Amniotic epithelial cell (primary cell): ENCODE data around the gene ZNF346.
"Not testable (repeated sequence)": the region's sequence is repeated elsewhere in the genome, so short reads cannot be mapped to it uniquely, and the experiment has no call there.

Experiments used
- DNase-seq: peaks from one replicate; pipeline ENCODE4 v3.0.0-alpha.2; 2010; ENCODE audit warnings: low read depth

Gene ZNF346

GRCh38 chr5:177022386-177023302 lies at the start of gene ZNF346:
ZNF346 (plus strand) TSS chr5:177022696; CDS start chr5:177022739, 43 bp downstream.
- peak; percentile 87 for DNase-seq

GRCh38 chr5:176979669-176980068 lies 42.8 kb upstream of the ZNF346 start:
- DNase-seq = no peak

GRCh38 chr5:176980818-176981217 lies 41.7 kb upstream of the ZNF346 start:
- DNase-seq = peak; percentile 68

GRCh38 chr5:176983112-176983511 lies 39.4 kb upstream of the ZNF346 start:
- not testable (repeated sequence) for DNase-seq

GRCh38 chr5:176983593-176983992 lies 38.9 kb upstream of the ZNF346 start:
- not testable (repeated sequence) for DNase-seq

- DNase-seq = not testable (repeated sequence)
Observed at GRCh38 chr5:176984176-176984575, 38.3 kb upstream of the ZNF346 start.

- DNase-seq = no peak
Observed at GRCh38 chr5:176985516-176985915, 37.0 kb upstream of the ZNF346 start.

- DNase-seq = no peak
Observed at GRCh38 chr5:176986280-176986679, 36.2 kb upstream of the ZNF346 start.

GRCh38 chr5:176987583-176987982 lies 34.9 kb upstream of the ZNF346 start:
- no peak for DNase-seq

GRCh38 chr5:176993081-176993480 lies 29.4 kb upstream of the ZNF346 start:
- DNase-seq = peak; percentile 81

GRCh38 chr5:176994460-176995121 lies 27.9 kb upstream of the ZNF346 start:
- DNase-seq = peak; percentile 100

GRCh38 chr5:176995122-176995490 lies 27.4 kb upstream of the ZNF346 start:
- no peak for DNase-seq

GRCh38 chr5:176995896-176996767 lies 26.4 kb upstream of the ZNF346 start:
- DNase-seq = peak; percentile 93

- peak; percentile 61 for DNase-seq
Observed at GRCh38 chr5:176996780-176997179, 25.7 kb upstream of the ZNF346 start.

GRCh38 chr5:176998828-176999227 lies 23.7 kb upstream of the ZNF346 start:
- no peak for DNase-seq

- DNase-seq = not testable (repeated sequence)
Observed at GRCh38 chr5:176999526-176999925, 23.0 kb upstream of the ZNF346 start.

GRCh38 chr5:177003649-177004048 lies 18.8 kb upstream of the ZNF346 start:
- no peak for DNase-seq

- no peak for DNase-seq
Observed at GRCh38 chr5:177004961-177005360, 17.5 kb upstream of the ZNF346 start.

GRCh38 chr5:177005619-177006264 lies 16.8 kb upstream of the ZNF346 start:
- DNase-seq = peak; percentile 56

- DNase-seq = peak; percentile 90
Observed at GRCh38 chr5:177006265-177006972, 16.1 kb upstream of the ZNF346 start, which contains the start of gene UIMC1. UIMC1 (minus strand) TSS chr5:177006779; CDS start chr5:176982615, 24,164 bp downstream.

GRCh38 chr5:177008716-177009115 lies 13.8 kb upstream of the ZNF346 start:
- no peak for DNase-seq
